Measurements from ENCODE around the gene FAR2. TPM values are rescaled to one million over a fixed set of nuclear protein-coding genes. Genes with fewer than 3 reads are reported as not detected.
A peak's percentile ranks its signal among the peaks of the same experiment; 100 is the strongest.

Gene FAR2
- total and polyA plus RNA-seq, 3 donors from 2014 or later = 5.1 to 25.2 (median 5.8) TPM

GRCh38 chr12:29317556-29318363 is 168.7 kb downstream of the FAR2 start:
- Histone ChIP-seq H3K9me3 (no peaks in the 10 kb centered on the region), H3K36me3 (ENCODE audit: low read depth, missing control alignments) (no peaks in the 10 kb centered on the region), H3K27ac (no peak overlapping the region), H3K4me1 (no peaks in the 10 kb centered on the region), H3K4me3 (no peak overlapping the region), H3K27me3 (no peaks in the 10 kb centered on the region)
- intact Hi-C loops (cut with DNase I; ENCODE audit: low total_unique reads) = no loop called here
- DNase-seq = peak; percentile 51
- WGBS, 2 donors = 49 to 60% methylated on average over 8 of the region's 8 CpGs
- TF ChIP-seq POLR2A (IDR thresholded peaks at IDR 0.05) = no peak
- TF ChIP-seq, protein P1, sequence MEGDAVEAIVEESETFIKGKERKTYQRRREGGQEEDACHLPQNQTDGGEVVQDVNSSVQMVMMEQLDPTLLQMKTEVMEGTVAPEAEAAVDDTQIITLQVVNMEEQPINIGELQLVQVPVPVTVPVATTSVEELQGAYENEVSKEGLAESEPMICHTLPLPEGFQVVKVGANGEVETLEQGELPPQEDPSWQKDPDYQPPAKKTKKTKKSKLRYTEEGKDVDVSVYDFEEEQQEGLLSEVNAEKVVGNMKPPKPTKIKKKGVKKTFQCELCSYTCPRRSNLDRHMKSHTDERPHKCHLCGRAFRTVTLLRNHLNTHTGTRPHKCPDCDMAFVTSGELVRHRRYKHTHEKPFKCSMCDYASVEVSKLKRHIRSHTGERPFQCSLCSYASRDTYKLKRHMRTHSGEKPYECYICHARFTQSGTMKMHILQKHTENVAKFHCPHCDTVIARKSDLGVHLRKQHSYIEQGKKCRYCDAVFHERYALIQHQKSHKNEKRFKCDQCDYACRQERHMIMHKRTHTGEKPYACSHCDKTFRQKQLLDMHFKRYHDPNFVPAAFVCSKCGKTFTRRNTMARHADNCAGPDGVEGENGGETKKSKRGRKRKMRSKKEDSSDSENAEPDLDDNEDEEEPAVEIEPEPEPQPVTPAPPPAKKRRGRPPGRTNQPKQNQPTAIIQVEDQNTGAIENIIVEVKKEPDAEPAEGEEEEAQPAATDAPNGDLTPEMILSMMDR (IDR thresholded peaks at IDR 0.05) = peak; percentile 44 to 73 (median 56)

GRCh38 chr12:29320295-29321085 is 171.4 kb downstream of the FAR2 start:
- WGBS, 2 donors = 80 to 91% methylated on average over 2 of the region's 2 CpGs
- Histone ChIP-seq H3K9me3 (no peaks in the 10 kb centered on the region), H3K27ac (no peak overlapping the region), H3K4me1 (no peaks in the 10 kb centered on the region), H3K27me3 (no peaks in the 10 kb centered on the region), H3K36me3 (ENCODE audit: low read depth, missing control alignments) (no peaks in the 10 kb centered on the region), H3K4me3 (no peak overlapping the region)
- DNase-seq = no peak
- TF ChIP-seq, protein P1 (IDR thresholded peaks at IDR 0.05) = no peak
- no peak for TF ChIP-seq POLR2A (IDR thresholded peaks at IDR 0.05)
- intact Hi-C loops (cut with DNase I; ENCODE audit: low total_unique reads) = no loop called here

DNA sequence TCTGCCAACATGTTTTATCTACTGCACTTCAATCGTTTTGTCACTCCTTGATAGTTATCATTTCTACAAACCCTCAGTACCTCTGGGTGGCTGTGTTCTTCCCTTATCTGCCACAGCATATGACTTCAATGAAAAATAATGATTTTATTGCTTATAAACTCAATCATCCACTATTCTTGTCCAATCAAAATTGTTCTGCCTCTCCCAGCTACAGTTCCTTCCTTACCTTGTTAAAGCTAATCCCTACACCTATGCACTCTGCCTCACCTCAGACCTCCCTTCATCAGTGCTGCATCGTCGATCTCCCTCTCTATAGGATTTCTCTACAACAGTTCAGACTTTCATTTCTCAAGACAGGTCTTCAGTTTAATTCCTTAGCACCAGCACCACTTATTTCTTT is 173.1 kb downstream of the FAR2 start:
- intact Hi-C loops (cut with DNase I; ENCODE audit: low total_unique reads) = no loop called here
- no peak for DNase-seq
- Histone ChIP-seq H3K36me3 (ENCODE audit: low read depth, missing control alignments) (no peaks in the 10 kb centered on the region), H3K4me1 (no peaks in the 10 kb centered on the region), H3K4me3 (no peak overlapping the region), H3K9me3 (no peaks in the 10 kb centered on the region), H3K27me3 (no peaks in the 10 kb centered on the region), H3K27ac (no peak overlapping the region)
- WGBS, 2 donors = 85 to 94% methylated on average over 3 of the region's 3 CpGs
- TF ChIP-seq POLR2A (IDR thresholded peaks at IDR 0.05) = no peak
- TF ChIP-seq, protein P1 (IDR thresholded peaks at IDR 0.05) = no peak

- 95 to 100% methylated on average over 1 of the region's 1 CpG for WGBS, 2 donors
- H3K27me3 ChIP-seq = no peaks in the 10 kb centered on the region
- TF ChIP-seq, protein P1 (IDR thresholded peaks at IDR 0.05) = no peak
- TF ChIP-seq POLR2A (IDR thresholded peaks at IDR 0.05) = no peak
- no peaks in the 10 kb centered on the region for H3K9me3 ChIP-seq
- H3K36me3 ChIP-seq (ENCODE audit: low read depth, missing control alignments) = no peaks in the 10 kb centered on the region
- no peak overlapping the region for H3K27ac ChIP-seq
- no peak for DNase-seq
- H3K4me3 ChIP-seq = no peak overlapping the region
- no peaks in the 10 kb centered on the region for H3K4me1 ChIP-seq
- intact Hi-C loops (cut with DNase I; ENCODE audit: low total_unique reads) = no loop called here
These were observed 180.3 kb downstream of the FAR2 start for GRCh38 chr12:29329411-29329810.

All from testis (tissue), 3 donors.